ENCODE measurements around the gene NOS1AP. TPM values are rescaled to one million over a fixed set of nuclear protein-coding genes. Genes with fewer than 3 reads are reported as not detected.
A peak's percentile ranks its signal among the peaks of the same experiment; 100 is the strongest.

The NOS1AP gene
- total and polyA plus RNA-seq, 8 donors, result 0.25 to 13.8 (median 6.2) TPM

DNA sequence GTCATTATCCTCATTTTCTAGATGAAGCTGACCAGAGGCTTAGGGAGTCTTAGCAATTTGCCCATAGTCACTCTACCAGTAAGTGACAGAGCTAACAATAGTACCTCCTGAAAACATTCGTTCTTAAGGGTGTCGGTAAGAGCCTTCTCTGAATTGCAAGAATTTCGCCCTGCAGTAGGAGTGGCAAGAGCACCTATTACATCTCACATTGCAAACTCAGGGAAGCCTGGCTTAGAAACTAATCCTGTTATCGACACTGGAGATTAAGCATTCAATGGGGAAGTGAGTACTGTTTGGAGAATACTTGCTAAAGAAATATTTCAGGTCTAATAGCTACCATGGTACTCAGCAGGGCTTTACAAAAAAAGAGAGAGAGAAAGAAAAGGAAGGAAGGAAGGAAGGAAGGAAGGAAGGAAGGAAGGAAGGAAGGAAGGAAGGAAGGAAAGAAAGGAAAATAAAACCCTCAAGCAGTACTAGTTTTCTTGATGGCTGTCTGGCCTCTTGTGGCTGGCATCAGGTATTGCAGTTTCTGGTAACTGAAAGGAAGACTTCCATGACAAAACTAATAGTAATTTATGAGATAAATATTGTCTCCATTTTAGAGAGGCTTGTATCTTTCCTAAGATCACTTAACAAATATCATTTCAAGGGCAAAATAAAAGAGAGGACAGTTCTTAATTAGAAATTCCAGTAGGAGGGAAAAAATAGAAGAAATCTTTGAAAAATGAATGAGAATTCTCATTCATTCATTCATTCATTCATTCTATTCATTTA, 322.5 kb downstream of the NOS1AP start:
- 22 to 34% (median 29%) methylated on average over 4 of the region's 4 CpGs for WGBS, 5 donors
- Histone ChIP-seq H3K36me3 (no peaks in the 10 kb centered on the region), H3K4me1 (peaks cover 0 to 8% (median 3%) of the 10 kb centered on the region in 4 donors), H3K4me3 (peak overlapping the region in 1 of 4 donors; percentile 9), H3K9me3 (no peaks in the 10 kb centered on the region), H3K27ac (peak overlapping the region in 1 of 5 donors; percentile 20), H3K27me3 (peaks cover 0 to 8% (median 0%) of the 10 kb centered on the region in 3 donors)
- intact Hi-C loops (cut with DNase I; ENCODE audit: low total_unique reads), result no loop called here
- peak in 1 of 2 donors; percentile 70 for DNase-seq
- TF ChIP-seq, protein P1, sequence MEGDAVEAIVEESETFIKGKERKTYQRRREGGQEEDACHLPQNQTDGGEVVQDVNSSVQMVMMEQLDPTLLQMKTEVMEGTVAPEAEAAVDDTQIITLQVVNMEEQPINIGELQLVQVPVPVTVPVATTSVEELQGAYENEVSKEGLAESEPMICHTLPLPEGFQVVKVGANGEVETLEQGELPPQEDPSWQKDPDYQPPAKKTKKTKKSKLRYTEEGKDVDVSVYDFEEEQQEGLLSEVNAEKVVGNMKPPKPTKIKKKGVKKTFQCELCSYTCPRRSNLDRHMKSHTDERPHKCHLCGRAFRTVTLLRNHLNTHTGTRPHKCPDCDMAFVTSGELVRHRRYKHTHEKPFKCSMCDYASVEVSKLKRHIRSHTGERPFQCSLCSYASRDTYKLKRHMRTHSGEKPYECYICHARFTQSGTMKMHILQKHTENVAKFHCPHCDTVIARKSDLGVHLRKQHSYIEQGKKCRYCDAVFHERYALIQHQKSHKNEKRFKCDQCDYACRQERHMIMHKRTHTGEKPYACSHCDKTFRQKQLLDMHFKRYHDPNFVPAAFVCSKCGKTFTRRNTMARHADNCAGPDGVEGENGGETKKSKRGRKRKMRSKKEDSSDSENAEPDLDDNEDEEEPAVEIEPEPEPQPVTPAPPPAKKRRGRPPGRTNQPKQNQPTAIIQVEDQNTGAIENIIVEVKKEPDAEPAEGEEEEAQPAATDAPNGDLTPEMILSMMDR (IDR thresholded peaks at IDR 0.05), result peak in 5 of 7 experiments; percentile 73 to 89 (median 78)
- TF ChIP-seq EP300 (IDR thresholded peaks at IDR 0.05), result no peak

DNA sequence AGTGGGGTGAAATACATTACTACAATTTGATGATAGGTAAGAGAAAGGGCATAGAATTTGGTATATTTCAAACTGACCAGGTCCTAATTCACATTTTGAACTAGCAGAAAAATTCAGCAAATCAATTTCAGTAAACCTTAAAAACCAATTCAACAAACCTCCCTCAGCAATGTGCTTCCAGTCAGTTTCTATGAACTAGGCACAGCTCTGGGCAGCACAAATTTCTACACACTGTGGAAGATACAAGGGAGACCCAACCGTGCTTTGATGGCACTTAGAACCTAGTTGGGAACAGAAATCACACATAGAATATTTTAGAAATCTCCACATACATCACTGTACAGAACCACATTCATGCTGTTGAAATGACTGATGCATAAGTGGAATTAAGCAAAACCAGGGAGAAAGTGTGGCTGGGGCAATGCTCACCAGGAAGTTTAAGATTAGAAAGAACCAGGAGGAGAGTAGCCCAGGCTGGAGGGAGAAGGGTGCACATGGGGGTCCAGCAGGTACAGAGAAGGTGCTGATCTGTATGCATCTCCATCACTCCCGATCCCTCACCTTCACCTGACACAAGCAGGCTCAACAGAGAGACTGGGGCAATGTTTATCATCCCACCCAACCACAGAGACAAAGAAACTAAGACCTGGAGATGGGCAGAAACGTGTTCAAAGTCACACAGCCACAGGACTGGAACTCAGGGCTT, 326.9 kb downstream of the NOS1AP start:
- no peak overlapping the region for H3K4me3 ChIP-seq
- no peak overlapping the region for H3K27ac ChIP-seq
- no peaks in the 10 kb centered on the region for H3K9me3 ChIP-seq
- intact Hi-C loops (cut with DNase I; ENCODE audit: low total_unique reads), result no loop called here
- H3K4me1 ChIP-seq, result peaks cover 0 to 7% (median 3%) of the 10 kb centered on the region in 4 donors
- no peak for TF ChIP-seq POLR2AphosphoS5 (IDR thresholded peaks at IDR 0.05)
- TF ChIP-seq EP300 (IDR thresholded peaks at IDR 0.05), result no peak
- no peak for TF ChIP-seq POLR2A (IDR thresholded peaks at IDR 0.05)
- TF ChIP-seq, protein P1 (IDR thresholded peaks at IDR 0.05), result no peak
- no peak for DNase-seq
- H3K36me3 ChIP-seq, result no peaks in the 10 kb centered on the region
- 64 to 85% (median 80%) methylated on average over 3 of the region's 3 CpGs for WGBS, 5 donors
- peaks cover 0 to 37% (median 5%) of the 10 kb centered on the region in 3 donors for H3K27me3 ChIP-seq

DNA sequence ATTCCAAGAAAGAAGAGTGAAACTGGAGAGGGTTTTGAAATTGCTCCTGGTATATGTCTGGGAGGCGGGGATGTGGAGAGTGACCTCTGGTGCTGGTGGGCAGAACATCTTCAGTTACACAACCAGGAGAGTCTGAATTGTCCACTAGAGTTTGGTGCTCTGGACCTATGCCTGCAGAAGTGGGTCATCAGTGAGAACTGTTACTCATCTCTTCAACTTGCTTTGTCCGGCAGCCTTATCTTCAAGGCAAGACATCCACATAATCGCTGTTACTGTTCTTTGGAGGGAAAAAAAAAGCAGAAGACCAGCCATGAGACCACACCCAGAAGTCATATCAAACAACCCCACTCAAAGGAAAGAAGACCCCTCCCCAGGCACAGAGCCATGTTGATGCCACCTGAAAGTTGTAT, 327.6 kb downstream of the NOS1AP start:
- H3K36me3 ChIP-seq, result no peaks in the 10 kb centered on the region
- H3K4me1 ChIP-seq, result peaks cover 0 to under 1% (median under 1%) of the 10 kb centered on the region in 4 donors
- no peak for DNase-seq
- TF ChIP-seq POLR2A (IDR thresholded peaks at IDR 0.05) (no peak), EP300 (IDR thresholded peaks at IDR 0.05) (no peak), POLR2AphosphoS5 (IDR thresholded peaks at IDR 0.05) (no peak)
- TF ChIP-seq, protein P1 (IDR thresholded peaks at IDR 0.05), result no peak
- H3K27ac ChIP-seq, result no peak overlapping the region
- WGBS, 5 donors, result 74 to 89% (median 82%) methylated on average over 3 of the region's 3 CpGs
- no peaks in the 10 kb centered on the region for H3K9me3 ChIP-seq
- H3K4me3 ChIP-seq, result no peak overlapping the region
- intact Hi-C loops (cut with DNase I; ENCODE audit: low total_unique reads), result no loop called here
- H3K27me3 ChIP-seq, result peaks cover 0 to 37% (median 5%) of the 10 kb centered on the region in 3 donors

DNA sequence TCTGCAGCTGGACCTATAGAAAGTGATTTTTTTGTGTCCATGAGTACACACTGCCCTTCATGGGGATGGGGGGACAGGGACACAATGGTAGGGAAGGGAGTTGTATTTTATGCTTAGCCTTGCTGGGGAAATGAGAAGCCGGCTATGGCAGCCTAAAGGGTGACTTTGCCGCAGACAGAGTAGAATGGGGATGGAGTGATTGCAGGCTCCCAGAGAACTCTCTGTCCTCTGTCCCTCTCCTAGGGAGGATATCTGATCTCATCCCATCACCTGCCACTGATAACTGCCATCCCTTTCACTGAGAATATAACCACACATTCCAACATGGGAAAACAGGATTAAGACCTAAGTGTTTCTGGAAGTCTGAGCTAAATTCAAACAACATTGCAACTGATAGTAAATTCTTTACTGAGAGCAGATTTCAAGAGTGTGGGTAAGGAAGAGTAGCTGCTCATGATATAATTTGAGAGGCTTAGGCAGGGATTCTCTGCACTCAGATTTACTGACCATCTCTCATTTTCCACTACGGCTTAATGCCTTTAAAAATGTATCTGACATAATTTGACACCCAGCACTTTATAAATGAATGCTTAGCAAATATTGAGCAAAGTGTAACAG, 328.6 kb downstream of the NOS1AP start:
- no peak overlapping the region for H3K27ac ChIP-seq
- no peak for DNase-seq
- no peaks in the 10 kb centered on the region for H3K4me1 ChIP-seq
- no peak overlapping the region for H3K4me3 ChIP-seq
- TF ChIP-seq, protein P1 (IDR thresholded peaks at IDR 0.05), result no peak
- TF ChIP-seq EP300 (IDR thresholded peaks at IDR 0.05) (no peak), POLR2A (IDR thresholded peaks at IDR 0.05) (no peak), POLR2AphosphoS5 (IDR thresholded peaks at IDR 0.05) (no peak)
- peaks cover 0 to 37% (median 5%) of the 10 kb centered on the region in 3 donors for H3K27me3 ChIP-seq
- no peaks in the 10 kb centered on the region for H3K9me3 ChIP-seq
- H3K36me3 ChIP-seq, result no peaks in the 10 kb centered on the region
- 53 to 68% (median 59%) methylated on average over 3 of the region's 3 CpGs for WGBS, 5 donors
- intact Hi-C loops (cut with DNase I; ENCODE audit: low total_unique reads), result no loop called here

All from stomach (tissue), 9 donors.